Nephron (organoid): Measurements from ENCODE around the gene POLK.

Experiments
- H3K27ac Mint-ChIP-seq, 3 experiments: 2 replicates each; pipeline ENCODE4 v1.8.0; 2020; ENCODE audit warnings: mixed read lengths in 3 of 3, mild to moderate bottlenecking in 2 of 3, moderate library complexity in 1 of 3
- H3K27me3 Mint-ChIP-seq: 2 replicates; pipeline ENCODE4 v1.8.0; 2021; ENCODE audit warnings: low read depth, mild to moderate bottlenecking, moderate library complexity, mixed read lengths
- H3K36me3 Mint-ChIP-seq: 2 replicates; pipeline ENCODE4 v1.8.0; 2020; ENCODE audit warnings: low read depth, mixed read lengths
- H3K4me1 Mint-ChIP-seq: 2 replicates; pipeline ENCODE4 v1.8.0; 2020; ENCODE audit warnings: mixed read lengths
- H3K4me3 Mint-ChIP-seq, 3 experiments: 2 replicates each; pipeline ENCODE4 v1.8.0; 2020; ENCODE audit warnings: mild to moderate bottlenecking in 3 of 3, mixed read lengths in 3 of 3, moderate library complexity in 2 of 3
- H3K9me3 Mint-ChIP-seq: 2 replicates; pipeline ENCODE4 v1.8.0; 2020; ENCODE audit warnings: mixed read lengths
- TF ChIP-seq, protein P1 (sequence below), 3 experiments: fragments of 200-600 bp; sonication (generic); IDR thresholded peaks; one replicate each; pipeline ENCODE4 v1.5.0; 2021; ENCODE audit warnings: antibody characterized with exemption in 3 of 3; ENCODE audit not compliant: unreplicated experiment in 3 of 3

Gene POLK

DNA sequence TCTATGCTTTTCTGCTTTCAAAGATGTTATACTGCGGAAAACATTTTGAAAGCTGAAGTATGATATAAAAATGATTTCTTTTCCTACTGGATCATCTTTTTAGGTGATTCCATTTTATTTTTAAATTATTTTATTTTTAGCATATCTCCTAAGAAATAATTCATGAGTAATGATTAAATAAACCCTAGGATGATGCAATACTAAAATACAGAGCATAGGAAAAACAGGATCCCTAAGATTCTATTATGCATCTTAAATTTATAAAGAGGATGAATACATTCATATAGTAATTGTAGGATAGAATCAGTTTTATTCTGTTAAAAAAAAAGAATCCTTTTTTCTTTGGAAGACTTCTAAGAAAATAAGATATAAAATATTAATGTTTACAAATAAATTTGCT lies 10.9 kb downstream of the POLK start:
- Mint-ChIP-seq H3K4me3 (no peak overlapping the region), H3K4me1 (no peaks in the 10 kb centered on the region), H3K9me3 (peaks cover 35% of the 10 kb centered on the region), H3K36me3 (peaks cover 49% of the 10 kb centered on the region), H3K27me3 (no peaks in the 10 kb centered on the region), H3K27ac (no peak overlapping the region)
- TF ChIP-seq, protein P1, sequence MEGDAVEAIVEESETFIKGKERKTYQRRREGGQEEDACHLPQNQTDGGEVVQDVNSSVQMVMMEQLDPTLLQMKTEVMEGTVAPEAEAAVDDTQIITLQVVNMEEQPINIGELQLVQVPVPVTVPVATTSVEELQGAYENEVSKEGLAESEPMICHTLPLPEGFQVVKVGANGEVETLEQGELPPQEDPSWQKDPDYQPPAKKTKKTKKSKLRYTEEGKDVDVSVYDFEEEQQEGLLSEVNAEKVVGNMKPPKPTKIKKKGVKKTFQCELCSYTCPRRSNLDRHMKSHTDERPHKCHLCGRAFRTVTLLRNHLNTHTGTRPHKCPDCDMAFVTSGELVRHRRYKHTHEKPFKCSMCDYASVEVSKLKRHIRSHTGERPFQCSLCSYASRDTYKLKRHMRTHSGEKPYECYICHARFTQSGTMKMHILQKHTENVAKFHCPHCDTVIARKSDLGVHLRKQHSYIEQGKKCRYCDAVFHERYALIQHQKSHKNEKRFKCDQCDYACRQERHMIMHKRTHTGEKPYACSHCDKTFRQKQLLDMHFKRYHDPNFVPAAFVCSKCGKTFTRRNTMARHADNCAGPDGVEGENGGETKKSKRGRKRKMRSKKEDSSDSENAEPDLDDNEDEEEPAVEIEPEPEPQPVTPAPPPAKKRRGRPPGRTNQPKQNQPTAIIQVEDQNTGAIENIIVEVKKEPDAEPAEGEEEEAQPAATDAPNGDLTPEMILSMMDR (IDR thresholded peaks at IDR 0.05; ENCODE audit: unreplicated experiment in 3 of 3), result no peak

DNA sequence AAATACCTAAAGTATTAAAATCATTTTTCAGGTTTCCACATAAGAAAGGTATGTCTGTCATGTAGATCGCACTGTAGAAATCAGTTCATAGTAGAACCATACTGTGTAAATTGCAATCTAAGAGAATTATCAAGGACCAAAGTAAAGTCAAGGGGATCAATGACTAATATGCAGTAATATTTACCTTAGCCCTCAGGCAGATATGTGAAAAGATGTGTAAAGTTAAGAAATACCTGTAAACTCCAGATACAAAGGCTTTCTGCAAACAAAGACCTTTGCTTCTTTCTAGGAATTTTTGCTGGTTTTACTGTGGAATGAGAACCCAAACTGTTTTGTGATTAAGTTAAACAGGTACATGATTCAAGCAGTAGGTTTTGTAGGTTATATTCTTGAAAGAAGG lies 11.6 kb downstream of the POLK start:
- H3K4me1 Mint-ChIP-seq, result no peaks in the 10 kb centered on the region
- TF ChIP-seq, protein P1 (IDR thresholded peaks at IDR 0.05; ENCODE audit: unreplicated experiment in 3 of 3), result no peak
- H3K9me3 Mint-ChIP-seq, result peaks cover 30% of the 10 kb centered on the region
- peaks cover 41% of the 10 kb centered on the region for H3K36me3 Mint-ChIP-seq
- no peak overlapping the region for H3K4me3 Mint-ChIP-seq
- H3K27me3 Mint-ChIP-seq, result no peaks in the 10 kb centered on the region
- no peak overlapping the region for H3K27ac Mint-ChIP-seq

DNA sequence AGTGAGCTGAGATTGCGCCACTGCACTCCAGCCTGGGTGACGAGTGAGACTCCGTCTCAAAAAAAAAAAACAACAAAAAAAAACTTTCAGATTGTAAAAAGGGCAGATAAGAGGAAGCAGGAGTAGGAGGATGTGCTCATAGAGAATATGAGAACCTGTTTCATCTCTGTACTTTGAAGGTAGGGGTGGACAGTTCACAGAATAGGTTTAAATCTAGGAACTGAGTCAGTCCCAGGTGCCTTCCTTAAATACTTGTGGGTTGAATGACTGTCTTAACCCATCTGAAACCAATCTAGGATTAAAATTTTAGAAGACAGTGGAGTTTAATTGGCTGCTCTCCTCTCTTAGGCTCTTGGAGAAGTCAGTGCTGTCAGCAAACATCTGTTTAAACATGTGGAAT lies 12.4 kb downstream of the POLK start:
- Mint-ChIP-seq H3K9me3 (peaks cover 29% of the 10 kb centered on the region), H3K36me3 (peaks cover 36% of the 10 kb centered on the region), H3K4me3 (no peak overlapping the region), H3K4me1 (no peaks in the 10 kb centered on the region), H3K27me3 (no peaks in the 10 kb centered on the region), H3K27ac (no peak overlapping the region)
- TF ChIP-seq, protein P1 (IDR thresholded peaks at IDR 0.05; ENCODE audit: unreplicated experiment in 3 of 3), result no peak

DNA sequence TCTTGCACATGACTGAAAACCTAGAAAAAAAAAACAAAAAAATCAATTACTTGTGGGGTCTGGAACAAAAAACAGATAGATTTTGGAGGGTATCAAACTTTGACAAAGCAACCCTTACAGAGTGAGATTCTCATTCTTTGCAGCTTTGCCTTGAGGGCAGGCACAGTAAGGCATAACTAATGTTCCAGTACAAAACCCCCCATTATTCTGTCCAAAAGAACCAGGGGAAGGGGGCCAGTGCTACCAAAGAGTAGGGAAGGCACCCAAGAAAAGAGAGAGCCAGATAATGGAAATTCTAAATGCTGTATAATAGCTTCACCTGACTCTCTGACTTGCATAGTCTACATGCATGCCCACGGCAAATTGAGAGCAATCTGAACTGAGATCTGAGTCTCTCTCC lies 12.9 kb downstream of the POLK start:
- Mint-ChIP-seq H3K27ac (no peak overlapping the region), H3K4me3 (no peak overlapping the region), H3K4me1 (no peaks in the 10 kb centered on the region), H3K9me3 (peaks cover 24% of the 10 kb centered on the region), H3K27me3 (no peaks in the 10 kb centered on the region), H3K36me3 (peaks cover 33% of the 10 kb centered on the region)
- TF ChIP-seq, protein P1 (IDR thresholded peaks at IDR 0.05; ENCODE audit: unreplicated experiment in 3 of 3), result no peak

DNA sequence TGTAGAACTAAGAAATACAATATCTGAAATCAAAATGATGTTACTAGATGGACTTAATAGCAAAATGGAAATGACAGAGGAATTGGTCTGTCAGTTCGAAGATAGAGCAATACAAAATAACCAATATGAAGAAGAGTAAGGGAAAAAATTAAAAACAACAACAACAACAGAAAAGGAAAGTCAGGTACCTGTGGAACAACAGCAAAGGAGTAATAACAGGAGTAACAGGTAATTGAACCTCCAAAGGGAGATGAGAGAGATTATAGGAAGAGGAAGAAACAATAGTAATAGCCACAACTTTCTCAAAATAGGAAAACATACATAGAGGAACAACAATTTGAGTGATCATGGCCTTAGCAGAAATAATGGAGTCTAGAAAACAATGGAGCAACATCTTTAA lies 13.7 kb downstream of the POLK start:
- TF ChIP-seq, protein P1 (IDR thresholded peaks at IDR 0.05; ENCODE audit: unreplicated experiment in 3 of 3), result no peak
- H3K36me3 Mint-ChIP-seq, result peaks cover 25% of the 10 kb centered on the region
- no peaks in the 10 kb centered on the region for H3K27me3 Mint-ChIP-seq
- H3K27ac Mint-ChIP-seq, result no peak overlapping the region
- no peaks in the 10 kb centered on the region for H3K4me1 Mint-ChIP-seq
- peaks cover 18% of the 10 kb centered on the region for H3K9me3 Mint-ChIP-seq
- H3K4me3 Mint-ChIP-seq, result no peak overlapping the region

DNA sequence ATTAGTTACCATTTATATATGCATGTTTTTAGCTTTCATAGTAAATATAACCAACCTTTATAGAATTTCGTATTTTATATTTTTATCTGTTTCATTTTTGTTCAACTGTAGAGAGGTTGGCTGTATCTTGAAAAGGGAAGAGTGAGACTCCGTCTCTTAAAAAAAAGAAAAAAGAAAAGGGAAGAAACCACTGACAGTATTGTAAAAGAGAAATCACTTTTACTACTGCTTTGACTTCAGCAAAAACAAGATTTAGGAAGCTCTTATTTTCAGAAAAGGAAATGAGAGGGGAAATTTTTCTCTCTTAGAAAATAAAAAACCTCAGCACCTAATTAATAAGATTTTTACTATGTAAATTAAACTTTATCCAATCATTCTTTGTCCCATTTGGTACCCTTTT lies 14.4 kb downstream of the POLK start:
- Mint-ChIP-seq H3K36me3 (peaks cover 18% of the 10 kb centered on the region), H3K9me3 (peaks cover 12% of the 10 kb centered on the region), H3K27ac (no peak overlapping the region), H3K4me1 (no peaks in the 10 kb centered on the region), H3K27me3 (no peaks in the 10 kb centered on the region), H3K4me3 (no peak overlapping the region)
- TF ChIP-seq, protein P1 (IDR thresholded peaks at IDR 0.05; ENCODE audit: unreplicated experiment in 3 of 3), result no peak
